MG63 (cell line): ENCODE data around the gene CLSTN2. TPM values are rescaled to one million over a fixed set of nuclear protein-coding genes. Genes with fewer than 3 reads are reported as not detected.

Experiments
- DNase-seq: peaks from one replicate; pipeline ENCODE4 v3.0.0-alpha.2; 2020
- H3K27me3 ChIP-seq: fragments of 250-450 bp; sonication (Bioruptor Pico); 2 replicates; pipeline ENCODE4 v1.5.1; 2020; ENCODE audit warnings: mild to moderate bottlenecking, moderate library complexity
- H3K36me3 ChIP-seq: fragments of 250-450 bp; sonication (Bioruptor Pico); 2 replicates; pipeline ENCODE4 v1.5.1; 2020; ENCODE audit warnings: mild to moderate bottlenecking, moderate library complexity
- H3K4me3 ChIP-seq: fragments of 250-450 bp; sonication (Bioruptor Pico); 2 replicates; pipeline ENCODE4 v1.5.1; 2020; ENCODE audit warnings: mild to moderate bottlenecking, moderate library complexity
- H3K9me3 ChIP-seq: fragments of 250-450 bp; sonication (Bioruptor Pico); 2 replicates; pipeline ENCODE4 v1.5.1; 2020; ENCODE audit warnings: mild to moderate bottlenecking, moderate library complexity
- total RNA-seq: library from RNA; depleted of rRNA; stranded (reverse); fragments of >200 nt; shearing (Covaris generic); gene quantifications from 2 replicates; pipeline ENCODE4 v1.2.3, GENCODE V29; 2014; ENCODE audit warnings: low replicate concordance

Gene CLSTN2
- total RNA-seq, 1 experiment from 2014 or later, result 1.7 TPM

DNA sequence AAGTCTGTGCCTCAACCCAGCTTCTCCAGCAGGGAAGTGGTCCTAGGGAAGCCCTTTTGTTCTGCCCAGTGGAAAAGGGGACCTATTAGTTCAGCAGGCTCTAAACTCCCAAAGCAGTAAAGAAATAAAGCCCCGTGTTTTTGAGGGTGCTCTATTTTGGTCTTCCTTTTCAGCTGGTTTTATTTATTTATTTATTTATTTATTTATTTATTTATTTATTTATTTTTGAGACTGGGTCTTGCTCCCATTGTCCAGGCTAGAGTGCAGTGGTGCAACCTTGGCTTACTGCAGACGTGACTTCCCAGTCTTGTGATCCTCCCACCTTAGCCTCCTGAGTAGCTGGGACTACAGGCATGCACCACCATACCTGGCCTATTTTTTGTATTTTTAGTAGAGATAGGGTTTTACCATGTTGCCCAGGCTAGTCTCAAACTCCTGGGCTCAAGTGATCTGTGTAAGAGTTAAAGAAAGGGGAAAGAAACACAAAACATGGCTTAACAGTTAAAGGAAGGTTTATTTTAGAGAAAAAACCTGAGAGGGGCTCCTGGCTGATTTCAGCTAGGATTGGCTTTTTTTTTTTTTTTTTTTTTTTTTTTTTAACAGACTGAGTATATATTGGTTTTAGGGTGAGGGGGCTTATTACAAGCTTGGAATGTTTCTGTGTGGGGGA lies 154.6 kb downstream of the CLSTN2 start:
- no peaks in the 10 kb centered on the region; the same call in 1 of the 2 replicates for H3K9me3 ChIP-seq
- peaks cover 7% of the 10 kb centered on the region for H3K27me3 ChIP-seq
- no peak for DNase-seq
- no peak overlapping the region for H3K4me3 ChIP-seq
- H3K36me3 ChIP-seq, result no peaks in the 10 kb centered on the region

DNA sequence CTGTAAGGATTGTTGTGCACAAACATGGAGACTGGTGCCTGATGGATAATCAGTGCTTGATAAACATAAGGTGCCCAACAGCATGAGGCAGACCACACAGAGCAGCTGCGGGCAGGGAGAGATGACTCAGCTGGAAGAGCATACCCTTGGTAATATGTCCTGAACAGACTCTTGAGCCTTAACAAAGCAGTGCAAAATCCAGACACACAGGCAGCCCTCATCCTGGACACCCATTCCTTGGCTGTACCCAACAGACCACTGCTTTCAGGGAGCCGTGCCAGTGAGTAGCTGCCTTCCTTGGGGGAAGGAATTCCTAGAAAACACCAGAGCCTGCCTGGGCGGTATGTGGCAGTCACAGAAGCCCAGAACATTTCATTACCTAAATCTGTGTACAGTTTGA lies 156.2 kb downstream of the CLSTN2 start:
- DNase-seq, result peak; percentile 92
- Histone ChIP-seq H3K27me3 (peaks cover 1% of the 10 kb centered on the region), H3K4me3 (no peak overlapping the region), H3K9me3 (no peaks in the 10 kb centered on the region; the same call in 1 of the 2 replicates), H3K36me3 (no peaks in the 10 kb centered on the region)

DNA sequence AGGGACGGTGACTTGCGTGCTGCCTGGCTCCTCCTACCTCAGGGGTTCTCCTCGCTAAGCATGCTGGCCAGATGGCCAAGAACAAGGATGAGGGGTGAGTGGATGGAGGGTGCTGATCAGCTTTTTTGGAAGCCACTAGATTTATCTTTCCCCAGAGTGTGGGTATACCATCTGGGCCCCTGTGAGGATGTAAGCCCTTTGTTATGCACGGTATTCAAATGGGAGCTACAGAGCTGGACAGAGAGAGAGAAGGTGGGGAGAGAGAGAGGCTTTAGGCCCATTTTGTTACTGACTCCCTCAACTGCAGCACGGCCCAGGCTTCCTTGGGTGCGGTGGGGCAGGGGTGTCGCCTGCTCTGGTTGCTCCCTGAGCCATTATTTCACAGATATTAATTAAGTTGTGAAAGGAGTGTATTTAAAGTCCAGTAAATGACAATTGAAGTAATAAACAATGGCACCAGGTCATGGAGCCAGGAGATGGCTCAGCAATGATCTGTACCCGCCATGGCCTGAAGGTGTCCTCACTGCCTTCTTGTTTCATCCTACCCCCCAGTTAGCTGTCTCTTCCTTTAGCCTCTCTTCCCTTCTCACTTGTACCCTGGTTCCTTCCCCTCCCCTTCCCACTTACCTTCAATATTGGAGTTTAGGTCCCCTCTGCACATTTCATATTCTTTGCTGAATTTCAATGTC lies 158.0 kb downstream of the CLSTN2 start:
- DNase-seq, result no peak
- H3K36me3 ChIP-seq, result no peaks in the 10 kb centered on the region

DNA sequence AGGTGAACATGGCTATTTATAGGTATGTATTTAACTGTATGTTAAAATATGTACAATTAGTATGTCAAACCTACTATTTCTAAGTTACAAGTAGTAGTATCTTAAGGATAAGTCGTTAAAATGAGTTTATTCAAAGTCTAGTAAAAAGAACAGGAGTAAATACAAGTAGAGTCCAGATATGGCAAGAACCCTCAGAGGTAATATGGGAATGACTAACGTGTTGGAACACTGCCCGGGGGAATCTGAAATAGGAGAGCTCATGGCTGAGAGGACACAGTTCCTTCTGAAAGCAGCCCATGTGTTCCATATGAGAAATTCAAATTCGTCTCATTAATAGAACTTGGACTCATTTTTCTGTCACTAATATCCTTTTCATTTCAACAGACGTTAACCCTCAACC lies 158.8 kb downstream of the CLSTN2 start:
- H3K9me3 ChIP-seq, result no peaks in the 10 kb centered on the region
- DNase-seq, result peak; percentile 90
- no peaks in the 10 kb centered on the region for H3K36me3 ChIP-seq
- no peaks in the 10 kb centered on the region for H3K27me3 ChIP-seq
- H3K4me3 ChIP-seq, result no peak overlapping the region

More for the DNA sequence above, 158.0 kb downstream of the CLSTN2 start:
- Histone ChIP-seq H3K9me3 (no peaks in the 10 kb centered on the region), H3K27me3 (no peaks in the 10 kb centered on the region), H3K4me3 (no peak overlapping the region)

DNA sequence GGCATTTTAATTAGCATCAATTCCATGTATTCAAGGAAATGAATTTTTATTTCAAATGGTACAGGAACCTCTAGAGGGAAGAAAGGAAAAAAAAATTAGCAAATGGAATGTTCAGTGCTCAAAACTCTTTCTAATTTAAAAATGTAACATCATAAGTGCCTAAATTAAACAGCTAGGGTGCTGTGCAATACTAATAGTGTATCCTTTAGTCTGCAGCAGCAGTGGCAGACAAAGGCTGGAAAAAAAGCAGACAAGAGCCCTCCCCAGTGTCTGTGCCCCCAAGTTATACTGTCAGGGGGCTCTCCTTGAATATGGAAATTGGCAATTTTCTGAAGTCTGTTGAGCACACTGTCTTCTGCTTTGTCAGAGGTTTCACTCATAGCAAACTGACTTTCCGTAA lies 159.5 kb downstream of the CLSTN2 start:
- DNase-seq, result no peak
- Histone ChIP-seq H3K4me3 (no peak overlapping the region), H3K9me3 (no peaks in the 10 kb centered on the region), H3K36me3 (no peaks in the 10 kb centered on the region), H3K27me3 (no peaks in the 10 kb centered on the region)

DNA sequence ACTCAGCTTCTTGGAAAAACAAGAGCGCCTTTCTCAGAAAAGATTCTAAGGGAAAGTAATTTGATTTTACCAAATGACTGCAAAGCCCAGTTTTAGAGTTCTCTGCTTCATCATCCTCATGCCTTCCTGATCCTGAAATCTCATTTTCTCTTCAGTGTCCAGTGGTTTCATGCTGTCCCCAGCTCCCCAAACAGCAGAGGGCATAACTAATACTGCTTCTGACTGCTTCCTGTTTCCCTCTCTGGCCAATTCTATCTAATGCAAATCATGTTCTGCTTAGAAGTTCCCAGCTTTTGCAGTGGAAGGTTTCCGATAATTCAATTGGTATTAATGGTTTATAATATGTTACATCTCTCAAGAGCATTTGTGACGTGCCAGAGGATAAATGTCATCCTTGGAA lies 161.1 kb downstream of the CLSTN2 start:
- no peak overlapping the region for H3K4me3 ChIP-seq
- H3K36me3 ChIP-seq, result no peaks in the 10 kb centered on the region
- H3K9me3 ChIP-seq, result no peaks in the 10 kb centered on the region
- H3K27me3 ChIP-seq, result no peaks in the 10 kb centered on the region
- no peak for DNase-seq

DNA sequence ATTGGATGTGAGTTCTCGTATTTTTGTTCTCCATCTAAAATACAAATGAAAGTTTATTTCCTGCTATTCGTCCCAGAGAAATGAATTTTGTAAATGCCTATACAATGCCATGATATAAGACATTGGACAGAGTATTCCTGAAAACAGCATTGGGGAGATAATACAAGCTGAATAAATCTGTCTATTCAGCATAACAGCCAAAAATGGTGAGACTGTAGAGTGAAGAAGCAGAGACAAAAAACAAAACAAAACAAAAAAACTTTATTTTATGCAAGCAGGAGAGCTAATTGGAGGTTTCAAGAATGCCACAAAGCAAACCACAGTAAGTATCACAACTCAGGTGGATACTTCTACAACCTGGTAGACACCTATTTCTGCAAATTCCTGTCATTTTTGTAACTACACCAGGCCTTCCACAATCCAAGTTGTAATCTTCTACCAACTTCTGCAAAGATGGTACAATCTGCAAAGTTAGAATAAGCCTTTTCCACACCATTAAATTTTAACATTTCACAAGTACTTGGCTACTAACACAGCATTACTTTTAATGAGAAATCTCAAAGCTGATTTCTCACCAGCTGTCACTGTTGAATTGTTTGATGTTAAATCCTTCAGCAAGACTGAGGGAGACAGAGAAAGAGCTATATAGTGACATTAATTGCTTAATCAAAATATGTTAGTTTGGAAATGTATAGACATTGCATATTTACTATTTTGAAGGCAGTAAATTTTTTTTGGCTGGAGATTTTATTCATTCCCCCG lies 163.1 kb downstream of the CLSTN2 start:
- no peak for DNase-seq
- no peaks in the 10 kb centered on the region for H3K9me3 ChIP-seq

DNA sequence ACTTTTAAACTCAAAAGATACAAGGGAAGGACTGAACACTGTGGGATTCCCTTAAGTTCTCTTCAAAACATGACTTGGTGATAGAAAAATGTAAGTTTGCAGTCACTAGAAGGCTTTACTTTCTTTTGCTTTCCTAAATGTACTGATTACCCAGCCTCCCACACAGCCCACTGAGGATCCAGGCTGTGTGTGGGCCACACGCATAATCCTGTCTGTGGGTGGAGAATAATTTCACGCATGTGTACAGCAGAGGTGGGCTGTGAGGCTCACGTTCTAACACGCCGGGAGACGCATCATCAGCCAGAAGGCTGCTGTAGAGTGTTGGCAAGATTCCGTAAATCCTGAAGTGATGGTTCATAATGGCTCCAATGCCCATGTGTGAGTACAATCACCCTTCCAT lies 165.5 kb downstream of the CLSTN2 start:
- no peak for DNase-seq
- Histone ChIP-seq H3K27me3 (no peaks in the 10 kb centered on the region), H3K9me3 (no peaks in the 10 kb centered on the region; the same call in 1 of the 2 replicates), H3K4me3 (no peak overlapping the region), H3K36me3 (no peaks in the 10 kb centered on the region)

More for the DNA sequence above, 163.1 kb downstream of the CLSTN2 start:
- no peaks in the 10 kb centered on the region for H3K27me3 ChIP-seq
- H3K36me3 ChIP-seq, result no peaks in the 10 kb centered on the region
- H3K4me3 ChIP-seq, result no peak overlapping the region

DNA sequence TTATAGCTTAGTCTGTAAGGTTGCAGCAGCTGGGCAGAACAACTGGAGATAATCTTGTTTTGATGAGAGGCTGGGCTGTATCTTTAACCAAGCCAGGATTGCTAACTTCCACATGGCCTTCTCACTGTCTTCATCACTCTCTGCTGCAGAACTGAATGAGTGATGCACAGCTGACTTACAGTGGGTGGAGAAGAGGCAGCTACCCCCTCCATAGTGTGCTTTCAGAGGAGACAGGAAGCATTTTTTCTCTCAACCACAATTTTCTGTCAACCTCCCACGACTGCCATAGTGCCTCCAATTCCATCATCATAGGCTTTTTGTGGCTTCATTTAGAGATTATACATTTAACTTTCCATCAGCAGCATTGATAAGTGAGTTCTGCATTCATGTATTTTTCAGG lies 168.2 kb downstream of the CLSTN2 start:
- H3K4me3 ChIP-seq, result no peak overlapping the region

DNA sequence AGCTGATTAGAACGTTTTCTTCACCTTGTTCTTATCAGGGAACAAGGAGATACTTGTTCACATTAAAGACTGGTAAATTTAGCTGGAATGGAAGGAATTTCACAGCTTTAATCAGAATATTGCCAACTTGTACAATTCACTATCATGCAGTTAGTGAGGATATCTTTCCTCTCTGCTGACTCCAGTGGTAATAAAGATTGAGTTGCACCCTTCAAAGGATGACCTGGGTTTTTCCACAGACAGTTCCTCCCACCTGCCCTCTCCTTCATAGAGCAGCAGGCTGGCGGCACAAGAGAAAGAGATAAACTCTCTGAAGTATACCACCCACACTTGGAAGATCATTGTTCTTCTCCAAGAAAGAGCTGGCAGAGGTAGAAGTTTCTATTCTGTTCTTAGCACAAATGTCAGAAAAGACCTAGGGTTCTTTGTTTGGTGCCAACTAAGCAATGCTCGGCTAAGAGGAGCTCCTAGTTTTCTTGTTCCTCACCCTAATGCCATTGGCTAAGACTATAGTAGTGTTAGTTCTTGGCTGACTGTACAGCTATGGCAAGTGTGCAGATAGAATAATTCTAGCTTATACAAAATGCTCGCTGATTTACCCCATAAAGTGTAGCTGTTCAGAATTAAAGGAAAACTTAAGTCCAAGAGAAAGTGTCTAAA lies 169.1 kb downstream of the CLSTN2 start:
- Histone ChIP-seq H3K4me3 (no peak overlapping the region), H3K9me3 (no peaks in the 10 kb centered on the region; the same call in 1 of the 2 replicates), H3K27me3 (no peaks in the 10 kb centered on the region), H3K36me3 (no peaks in the 10 kb centered on the region)
- no peak for DNase-seq

More for the DNA sequence above, 168.2 kb downstream of the CLSTN2 start:
- Histone ChIP-seq H3K27me3 (no peaks in the 10 kb centered on the region), H3K36me3 (no peaks in the 10 kb centered on the region), H3K9me3 (no peaks in the 10 kb centered on the region; the same call in 1 of the 2 replicates)
- DNase-seq, result no peak

DNA sequence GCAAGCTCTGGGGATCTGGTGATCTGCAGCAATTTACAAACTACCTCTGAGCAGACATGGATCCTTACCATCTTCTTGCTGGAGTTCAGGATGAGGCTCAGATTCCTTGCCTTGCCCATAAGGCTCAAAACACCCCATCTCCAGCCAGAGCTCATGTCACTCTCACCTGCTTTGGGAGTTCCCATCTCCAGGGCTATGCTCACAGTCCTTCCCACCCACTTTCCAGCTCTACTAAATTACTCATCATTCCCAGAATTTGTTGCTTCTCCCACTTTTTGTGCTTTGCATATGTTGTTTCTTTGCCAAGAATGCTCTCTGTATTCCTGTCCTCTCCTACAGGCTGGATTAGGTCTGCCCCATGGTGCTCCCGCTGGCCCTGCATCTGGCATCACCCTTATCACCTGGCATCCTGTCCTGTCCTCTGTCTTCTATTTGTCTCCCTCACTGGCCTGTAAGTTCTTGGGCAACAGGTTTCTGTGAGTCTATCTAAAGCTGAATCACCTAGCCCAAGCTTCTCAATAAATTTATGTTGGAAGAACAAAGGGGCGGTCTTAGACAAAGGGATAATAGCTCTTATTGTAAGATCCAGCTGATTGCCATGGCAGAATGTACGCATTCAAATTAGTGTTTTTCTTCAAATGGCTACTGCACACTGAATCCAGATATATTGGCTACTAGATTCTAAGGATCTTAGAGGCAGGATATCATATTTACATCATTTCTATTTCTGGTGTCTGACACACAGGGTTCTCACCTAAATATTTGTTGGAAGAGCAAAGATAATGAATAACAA lies 179.2 kb downstream of the CLSTN2 start:
- Histone ChIP-seq H3K36me3 (no peaks in the 10 kb centered on the region), H3K4me3 (no peak overlapping the region), H3K9me3 (no peaks in the 10 kb centered on the region), H3K27me3 (no peaks in the 10 kb centered on the region; the same call in 1 of the 2 replicates)
- DNase-seq, result no peak

DNA sequence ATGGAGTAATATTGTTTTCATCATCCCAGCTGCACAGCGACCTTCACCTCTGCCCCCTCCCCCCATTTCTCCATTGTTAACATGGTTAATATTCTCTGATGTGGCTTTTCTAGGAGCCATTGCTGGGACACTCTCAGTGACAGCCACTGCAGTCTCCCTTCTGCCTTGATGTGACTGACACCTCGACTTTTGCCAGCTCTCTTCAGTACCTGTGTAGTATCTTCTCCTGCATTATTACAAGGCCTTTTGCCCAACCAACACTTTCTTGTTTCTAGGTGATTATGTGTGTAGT lies 179.8 kb downstream of the CLSTN2 start:
- no peak for DNase-seq
- Histone ChIP-seq H3K4me3 (no peak overlapping the region), H3K27me3 (no peaks in the 10 kb centered on the region; the same call in 1 of the 2 replicates), H3K9me3 (no peaks in the 10 kb centered on the region), H3K36me3 (no peaks in the 10 kb centered on the region)

DNA sequence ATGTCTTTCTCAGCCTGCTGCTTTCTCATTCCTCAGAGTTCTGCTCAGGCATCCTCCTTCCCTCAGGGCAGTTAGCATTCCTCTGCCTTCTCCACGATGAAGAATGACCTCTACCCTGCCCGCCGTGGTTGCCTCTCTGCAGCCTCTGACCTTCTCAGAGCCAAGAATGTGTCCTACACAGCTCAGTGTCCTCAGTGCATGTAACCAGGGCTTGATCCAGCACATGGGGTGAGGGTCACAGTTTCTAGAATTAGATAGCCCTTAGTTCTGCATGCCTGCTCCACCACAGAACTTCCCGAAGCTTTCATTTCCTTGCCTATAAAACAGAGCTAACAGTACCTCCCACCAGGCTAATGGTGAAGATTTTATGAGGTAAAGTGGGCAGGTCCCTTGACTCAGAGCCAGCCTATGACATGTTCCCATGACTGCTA lies 182.1 kb downstream of the CLSTN2 start:
- DNase-seq, result no peak
- Histone ChIP-seq H3K4me3 (no peak overlapping the region), H3K9me3 (no peaks in the 10 kb centered on the region), H3K36me3 (no peaks in the 10 kb centered on the region), H3K27me3 (no peaks in the 10 kb centered on the region; the same call in 1 of the 2 replicates)

DNA sequence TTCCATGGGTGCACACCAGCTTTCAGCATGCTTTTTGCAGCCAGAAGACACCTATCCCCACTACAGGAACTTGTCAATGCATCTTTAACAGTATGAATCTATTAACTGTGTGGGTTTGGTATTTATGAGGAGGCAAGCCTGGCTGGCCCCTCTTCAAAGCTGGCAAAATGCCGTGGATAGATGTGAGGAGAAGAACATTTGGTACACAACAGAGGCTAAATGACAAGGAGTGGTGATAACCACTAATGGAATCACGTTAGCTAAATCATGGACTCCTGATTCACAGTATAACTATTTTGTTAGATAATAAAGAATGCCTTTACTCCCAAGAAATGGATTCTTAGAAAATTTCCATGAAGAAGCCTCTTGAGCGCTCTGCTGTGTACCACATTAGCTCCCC lies 187.2 kb downstream of the CLSTN2 start:
- no peak for DNase-seq
- H3K9me3 ChIP-seq, result no peaks in the 10 kb centered on the region; the same call in 1 of the 2 replicates
- no peaks in the 10 kb centered on the region for H3K27me3 ChIP-seq

DNA sequence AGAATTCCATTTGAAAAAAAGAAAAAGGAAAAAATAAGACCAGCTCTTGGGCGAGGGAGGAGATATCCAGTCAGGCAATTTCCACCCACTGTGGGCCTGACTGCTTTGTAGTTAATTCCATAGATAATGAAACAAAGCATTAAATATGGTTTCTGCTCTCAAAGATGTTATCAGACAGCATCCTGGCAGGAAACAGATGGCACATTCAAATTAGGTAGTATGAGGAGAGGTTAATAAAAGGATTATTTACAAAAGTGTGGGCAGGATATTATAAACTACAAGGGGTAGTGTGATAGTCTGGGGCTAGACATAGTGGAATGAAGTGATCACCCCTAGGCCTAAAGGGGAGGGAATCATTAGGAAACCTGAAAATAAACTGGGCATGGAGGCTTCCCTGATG lies 193.2 kb downstream of the CLSTN2 start:
- DNase-seq, result no peak
- no peaks in the 10 kb centered on the region for H3K9me3 ChIP-seq

More for the DNA sequence above, 187.2 kb downstream of the CLSTN2 start:
- Histone ChIP-seq H3K4me3 (no peak overlapping the region), H3K36me3 (no peaks in the 10 kb centered on the region)

DNA sequence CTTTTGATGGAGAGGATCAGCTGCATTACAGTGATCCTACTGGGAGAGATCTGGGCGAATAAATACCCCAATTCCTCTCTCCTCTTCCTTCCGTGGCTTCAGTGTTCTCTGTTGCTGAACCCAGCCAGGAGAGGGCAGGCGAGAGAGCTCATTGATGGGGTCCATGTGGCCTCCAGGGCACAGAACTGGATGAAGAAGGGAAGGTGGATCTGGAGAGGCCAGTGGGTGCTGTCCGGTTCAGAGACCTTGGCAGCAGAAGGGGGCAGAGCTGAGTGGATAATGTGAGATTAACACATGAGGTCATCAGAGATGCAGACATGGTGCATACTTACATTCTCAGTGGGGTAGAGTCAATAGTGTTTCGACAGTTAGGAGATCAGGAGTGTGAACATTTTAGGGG lies 193.6 kb downstream of the CLSTN2 start:
- H3K9me3 ChIP-seq, result no peaks in the 10 kb centered on the region
- no peaks in the 10 kb centered on the region for H3K27me3 ChIP-seq
- no peak overlapping the region for H3K4me3 ChIP-seq
- H3K36me3 ChIP-seq, result no peaks in the 10 kb centered on the region
- DNase-seq, result peak; percentile 42

More for the DNA sequence above, 193.2 kb downstream of the CLSTN2 start:
- H3K27me3 ChIP-seq, result no peaks in the 10 kb centered on the region
- H3K4me3 ChIP-seq, result no peak overlapping the region
- H3K36me3 ChIP-seq, result no peaks in the 10 kb centered on the region
